Measurements from ENCODE around the gene MGAT4A.
"Not testable (repeated sequence)": the region's sequence is repeated elsewhere in the genome, so short reads cannot be mapped to it uniquely, and the experiment has no call there.

MGAT4A gene

DNA sequence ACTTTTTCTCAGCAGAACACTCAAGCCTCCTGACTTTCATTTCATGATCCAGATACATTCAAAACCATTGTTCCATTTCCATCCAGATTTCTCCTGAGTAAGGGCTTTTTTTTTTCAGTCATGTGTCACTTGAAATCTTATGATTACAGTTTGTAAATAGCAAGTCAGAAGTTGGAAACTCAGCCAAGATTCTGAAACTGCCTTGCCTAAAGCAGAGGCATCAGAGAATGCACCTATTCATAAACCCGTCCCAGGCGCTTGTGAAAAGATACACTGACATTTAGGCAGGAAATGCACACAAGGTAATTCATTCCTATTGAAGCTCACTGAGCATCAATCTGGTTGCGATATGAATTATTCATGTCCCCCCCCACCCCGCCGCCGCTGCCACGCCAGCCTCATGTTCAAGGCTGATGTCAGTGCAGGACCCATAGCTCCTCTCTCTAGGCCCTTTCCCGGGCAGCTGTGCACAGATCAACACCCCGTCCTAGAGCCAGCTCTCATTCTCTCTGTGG, 30.4 kb upstream of the MGAT4A start:
- Histone ChIP-seq H3K9me3 (ENCODE audit: severe bottlenecking) (no peaks in the 10 kb centered on the region), H3K27ac (ENCODE audit: poor library complexity, severe bottlenecking) (no peak overlapping the region), H3K36me3 (ENCODE audit: low read depth) (no peaks in the 10 kb centered on the region), H3K4me3 (ENCODE audit: severe bottlenecking) (no peak overlapping the region), H3K4me1 (ENCODE audit: insufficient read depth, poor library complexity, severe bottlenecking) (peaks cover 13% of the 10 kb centered on the region), H3K27me3 (ENCODE audit: insufficient read depth, poor library complexity, severe bottlenecking) (no peaks in the 10 kb centered on the region)
- TF ChIP-seq, protein P1, sequence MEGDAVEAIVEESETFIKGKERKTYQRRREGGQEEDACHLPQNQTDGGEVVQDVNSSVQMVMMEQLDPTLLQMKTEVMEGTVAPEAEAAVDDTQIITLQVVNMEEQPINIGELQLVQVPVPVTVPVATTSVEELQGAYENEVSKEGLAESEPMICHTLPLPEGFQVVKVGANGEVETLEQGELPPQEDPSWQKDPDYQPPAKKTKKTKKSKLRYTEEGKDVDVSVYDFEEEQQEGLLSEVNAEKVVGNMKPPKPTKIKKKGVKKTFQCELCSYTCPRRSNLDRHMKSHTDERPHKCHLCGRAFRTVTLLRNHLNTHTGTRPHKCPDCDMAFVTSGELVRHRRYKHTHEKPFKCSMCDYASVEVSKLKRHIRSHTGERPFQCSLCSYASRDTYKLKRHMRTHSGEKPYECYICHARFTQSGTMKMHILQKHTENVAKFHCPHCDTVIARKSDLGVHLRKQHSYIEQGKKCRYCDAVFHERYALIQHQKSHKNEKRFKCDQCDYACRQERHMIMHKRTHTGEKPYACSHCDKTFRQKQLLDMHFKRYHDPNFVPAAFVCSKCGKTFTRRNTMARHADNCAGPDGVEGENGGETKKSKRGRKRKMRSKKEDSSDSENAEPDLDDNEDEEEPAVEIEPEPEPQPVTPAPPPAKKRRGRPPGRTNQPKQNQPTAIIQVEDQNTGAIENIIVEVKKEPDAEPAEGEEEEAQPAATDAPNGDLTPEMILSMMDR (IDR thresholded peaks at IDR 0.05; ENCODE audit: poor library complexity, severe bottlenecking) = no peak
- DNase-seq (ENCODE audit: low spot score) = no peak
- ATAC-seq (ENCODE audit: low read depth) = no peak

DNA sequence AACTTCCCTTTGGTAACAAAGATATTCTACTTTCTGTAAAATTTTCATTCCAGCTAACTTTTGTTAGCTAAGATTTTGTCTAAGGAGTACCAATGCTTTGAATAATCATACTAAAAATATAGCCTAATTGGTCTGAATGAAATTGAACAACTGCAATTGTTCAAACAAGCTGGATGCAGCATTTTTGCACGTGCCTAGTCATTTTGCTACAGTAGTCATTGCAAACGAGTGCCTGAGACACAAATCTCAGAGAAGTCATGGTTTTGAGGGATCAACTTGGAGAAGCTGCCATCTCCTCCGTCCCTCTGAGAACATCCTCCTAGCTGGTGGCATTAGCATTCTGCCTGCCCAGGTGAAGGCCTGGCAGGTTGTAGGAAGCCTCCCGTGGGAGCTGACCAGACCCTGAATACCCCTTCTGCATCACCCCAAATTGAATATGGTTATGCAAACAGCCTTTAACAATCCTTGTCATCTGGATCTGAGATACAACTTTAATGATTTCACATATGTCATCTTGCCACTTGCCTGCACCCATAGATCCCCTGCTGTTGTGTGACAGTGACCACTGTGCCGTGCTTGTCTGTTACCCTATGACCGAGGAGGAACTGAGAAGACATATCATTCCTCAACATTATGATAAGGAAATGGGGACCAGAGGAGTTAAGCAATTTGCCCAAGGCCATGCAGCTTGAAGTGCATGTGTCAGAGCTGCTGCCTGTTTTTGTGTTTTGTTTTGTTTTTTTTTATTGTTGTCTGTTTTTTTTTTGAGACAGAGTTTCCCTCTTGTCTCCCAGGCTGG, 29.1 kb upstream of the MGAT4A start:
- DNase-seq (ENCODE audit: low spot score) (no peak), ATAC-seq (ENCODE audit: low read depth) (no peak)
- Histone ChIP-seq H3K27ac (ENCODE audit: poor library complexity, severe bottlenecking) (no peak overlapping the region), H3K4me1 (ENCODE audit: insufficient read depth, poor library complexity, severe bottlenecking) (peaks cover 13% of the 10 kb centered on the region), H3K4me3 (ENCODE audit: severe bottlenecking) (no peak overlapping the region), H3K27me3 (ENCODE audit: insufficient read depth, poor library complexity, severe bottlenecking) (no peaks in the 10 kb centered on the region), H3K9me3 (ENCODE audit: severe bottlenecking) (no peaks in the 10 kb centered on the region), H3K36me3 (ENCODE audit: low read depth) (no peaks in the 10 kb centered on the region)
- TF ChIP-seq, protein P1 (IDR thresholded peaks at IDR 0.05; ENCODE audit: poor library complexity, severe bottlenecking) = no peak

DNA sequence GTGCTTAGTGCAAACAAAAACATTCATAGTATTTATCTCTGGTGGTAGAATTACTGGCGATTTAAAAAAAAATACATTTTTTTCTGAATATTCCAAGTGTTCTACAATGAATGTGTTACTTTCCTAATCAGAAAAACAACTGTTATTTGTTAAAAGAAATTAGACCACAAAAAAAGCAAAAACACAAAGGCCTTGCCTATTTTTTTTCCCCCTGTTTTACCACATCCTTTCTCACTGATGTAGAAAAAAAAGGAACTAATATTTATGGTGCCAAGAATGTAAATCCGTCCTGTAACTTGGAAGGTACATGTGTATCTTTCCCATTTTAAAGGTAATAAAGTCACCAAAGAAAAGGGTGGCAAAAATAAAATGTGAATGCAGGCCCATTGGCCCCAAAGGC, 28.4 kb upstream of the MGAT4A start:
- ATAC-seq (ENCODE audit: low read depth) = no peak
- Histone ChIP-seq H3K9me3 (ENCODE audit: severe bottlenecking) (no peaks in the 10 kb centered on the region), H3K36me3 (ENCODE audit: low read depth) (no peaks in the 10 kb centered on the region), H3K27me3 (ENCODE audit: insufficient read depth, poor library complexity, severe bottlenecking) (no peaks in the 10 kb centered on the region), H3K4me1 (ENCODE audit: insufficient read depth, poor library complexity, severe bottlenecking) (peaks cover 13% of the 10 kb centered on the region), H3K4me3 (ENCODE audit: severe bottlenecking) (no peak overlapping the region), H3K27ac (ENCODE audit: poor library complexity, severe bottlenecking) (no peak overlapping the region)
- DNase-seq (ENCODE audit: low spot score) = no peak
- TF ChIP-seq, protein P1 (IDR thresholded peaks at IDR 0.05; ENCODE audit: poor library complexity, severe bottlenecking) = no peak

DNA sequence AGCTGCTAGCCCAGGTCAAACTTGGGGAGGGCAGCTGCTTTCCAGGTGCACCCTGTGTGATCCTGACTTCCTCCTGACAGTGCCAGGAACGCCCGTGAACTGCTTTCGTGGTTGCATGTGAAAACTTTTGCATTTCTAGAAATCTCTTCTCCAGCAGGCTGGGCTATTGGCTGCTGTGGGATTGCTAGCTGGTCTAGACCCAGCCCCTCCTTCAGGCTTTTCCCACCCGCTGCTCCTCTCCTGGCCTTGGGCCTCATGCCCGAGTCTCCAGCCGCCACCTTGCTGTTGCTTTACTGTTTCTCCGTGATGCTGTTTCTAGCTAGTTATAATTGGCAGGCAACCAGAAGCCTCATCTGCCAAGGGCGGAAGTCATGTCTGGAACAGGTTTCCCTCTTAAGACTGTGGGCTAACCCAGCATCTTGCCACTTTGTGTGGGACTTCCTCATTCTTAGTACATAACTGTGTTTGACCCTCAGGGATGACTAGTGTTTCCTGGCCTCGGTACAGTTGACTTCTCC, 27.0 kb upstream of the MGAT4A start:
- Histone ChIP-seq H3K27ac (ENCODE audit: poor library complexity, severe bottlenecking) (peak overlapping the region; percentile 53), H3K36me3 (ENCODE audit: low read depth) (no peaks in the 10 kb centered on the region), H3K4me3 (ENCODE audit: severe bottlenecking) (no peak overlapping the region), H3K9me3 (ENCODE audit: severe bottlenecking) (no peaks in the 10 kb centered on the region), H3K27me3 (ENCODE audit: insufficient read depth, poor library complexity, severe bottlenecking) (no peaks in the 10 kb centered on the region), H3K4me1 (ENCODE audit: insufficient read depth, poor library complexity, severe bottlenecking) (peaks cover 13% of the 10 kb centered on the region)
- ATAC-seq (ENCODE audit: low read depth) = peak; percentile 96
- TF ChIP-seq, protein P1 (IDR thresholded peaks at IDR 0.05; ENCODE audit: poor library complexity, severe bottlenecking) = peak; percentile 6
- no peak for DNase-seq (ENCODE audit: low spot score)

DNA sequence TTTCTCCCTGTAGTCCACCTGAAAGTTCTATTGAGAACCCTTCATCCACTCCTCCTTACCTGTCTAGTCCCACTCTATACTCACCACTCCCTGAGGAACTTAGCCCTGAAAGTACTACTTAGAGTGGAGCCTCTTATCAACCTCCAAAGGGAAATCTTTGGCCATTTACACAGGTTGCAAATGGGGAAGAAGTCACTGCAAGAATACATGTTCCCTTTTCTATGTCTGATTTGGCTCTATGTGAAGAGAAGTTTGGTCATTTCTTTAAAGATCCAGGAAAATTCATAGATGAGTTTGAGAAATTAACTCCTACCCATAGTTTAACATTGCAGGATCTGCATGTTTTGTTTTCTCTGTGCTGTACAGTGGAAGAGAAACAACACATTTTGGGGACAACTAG, 22.9 kb upstream of the MGAT4A start:
- Histone ChIP-seq H3K36me3 (ENCODE audit: low read depth) (no peaks in the 10 kb centered on the region), H3K4me1 (ENCODE audit: insufficient read depth, poor library complexity, severe bottlenecking) (peaks cover 13% of the 10 kb centered on the region), H3K27ac (ENCODE audit: poor library complexity, severe bottlenecking) (no peak overlapping the region), H3K4me3 (ENCODE audit: severe bottlenecking) (no peak overlapping the region), H3K27me3 (ENCODE audit: insufficient read depth, poor library complexity, severe bottlenecking) (no peaks in the 10 kb centered on the region), H3K9me3 (ENCODE audit: severe bottlenecking) (no peaks in the 10 kb centered on the region)
- TF ChIP-seq, protein P1 (IDR thresholded peaks at IDR 0.05; ENCODE audit: poor library complexity, severe bottlenecking) = no peak
- DNase-seq (ENCODE audit: low spot score) (no peak), ATAC-seq (ENCODE audit: low read depth) (no peak)

DNA sequence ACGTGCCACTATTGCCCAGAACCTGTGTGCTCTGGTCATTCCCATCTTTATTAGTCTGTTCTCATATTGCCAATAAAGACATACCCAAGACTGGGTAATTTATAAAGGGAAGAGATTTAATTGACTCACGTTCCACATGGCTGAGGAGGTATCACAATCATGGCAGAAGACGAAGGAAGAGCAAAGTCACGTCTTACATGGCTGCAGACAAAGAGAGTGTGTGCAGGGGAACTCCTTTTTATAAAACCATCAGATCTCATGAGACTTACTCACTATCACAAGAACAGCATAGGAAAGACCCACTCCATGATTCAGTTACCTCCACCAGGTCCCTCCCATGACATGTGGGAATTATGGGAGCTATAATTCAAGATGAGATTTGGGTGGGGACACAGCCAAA, 21.8 kb upstream of the MGAT4A start:
- not testable (repeated sequence) for H3K36me3 ChIP-seq (ENCODE audit: low read depth); DNase-seq (ENCODE audit: low spot score); H3K4me3 ChIP-seq (ENCODE audit: severe bottlenecking); H3K27me3 ChIP-seq (ENCODE audit: insufficient read depth, poor library complexity, severe bottlenecking); H3K9me3 ChIP-seq (ENCODE audit: severe bottlenecking); ATAC-seq (ENCODE audit: low read depth); H3K4me1 ChIP-seq (ENCODE audit: insufficient read depth, poor library complexity, severe bottlenecking); H3K27ac ChIP-seq (ENCODE audit: poor library complexity, severe bottlenecking)

Measured in RWPE2 (cell line).